Transverse colon (tissue), 4 donors: ENCODE results near the gene MORC1. TPM values are rescaled to one million over a fixed set of nuclear protein-coding genes. Genes with fewer than 3 reads are reported as not detected.

Experiments
- DNase-seq: peaks from one replicate; pipeline ENCODE4 v3.0.0-alpha.2; 2019
- H3K27ac ChIP-seq, 4 donors: fragments of 200-600 bp; sonication (generic); 2 replicates each; pipeline ENCODE4 v1.5.1; 2016 to 2018; ENCODE audit warnings: inconsistent platforms in 4 of 4
- H3K27me3 ChIP-seq: fragments of 200-600 bp; sonication (generic); 2 replicates; pipeline ENCODE4 v1.5.1; 2017; ENCODE audit warnings: inconsistent platforms
- H3K36me3 ChIP-seq, 4 donors: fragments of 200-600 bp; sonication (generic); 2 replicates each; pipeline ENCODE4 v1.5.1; 2017 to 2019; ENCODE audit warnings: inconsistent platforms in 4 of 4
- H3K4me1 ChIP-seq, 4 donors: fragments of 200-600 bp; sonication (generic); 2 replicates each; pipeline ENCODE4 v1.5.1; 2017 to 2020; ENCODE audit warnings: inconsistent platforms in 4 of 4
- H3K4me3 ChIP-seq, 4 donors: fragments of 200-600 bp; sonication (generic); 1 replicate in 1 of 4; 2 replicates in 3 of 4; pipeline versions ENCODE4 v1.5.1 to v1.6.1; 2017 to 2019; ENCODE audit warnings: inconsistent platforms in 4 of 4
- H3K9me3 ChIP-seq, 2 donors: fragments of 200-600 bp; sonication (generic); 2 replicates each; pipeline ENCODE4 v1.5.1; 2017 to 2019; ENCODE audit warnings: inconsistent platforms in 2 of 2
- CTCF ChIP-seq, 5 experiments: fragments of 200-600 bp in 3 of 5; fragments of 450-650 bp in 2 of 5; sonication (generic) in 3 of 5; IDR thresholded peaks; 1 replicate in 2 of 5; 2 replicates in 3 of 5; pipeline ENCODE4 v1.5.1; 2016 to 2017; ENCODE audit warnings: antibody characterized with exemption in 5 of 5, inconsistent platforms in 3 of 5, mild to moderate bottlenecking in 2 of 5, moderate library complexity in 1 of 5
- EP300 ChIP-seq: sonication (generic); formaldehyde crosslinking; IDR thresholded peaks from one replicate; pipeline ENCODE4 v1.6.1; 2017; ENCODE audit warnings: antibody characterized with exemption, low read depth
- POLR2A ChIP-seq: fragments of 450-650 bp; IDR thresholded peaks from one replicate; pipeline ENCODE4 v1.6.1; 2016; ENCODE audit warnings: antibody characterized with exemption, mild to moderate bottlenecking, moderate library complexity
- POLR2AphosphoS5 ChIP-seq, 3 donors: sonication (generic); formaldehyde crosslinking; IDR thresholded peaks; one replicate each; pipeline ENCODE4 v1.6.1; 2016; ENCODE audit warnings: antibody characterized with exemption in 3 of 3
- WGBS, 2 donors: methylation state at CpG; one replicate each; pipeline ENCODE4 v1.1.5; 2018; ENCODE audit warnings: low coverage in 1 of 2; 5-methylcytosine and 5-hydroxymethylcytosine counted together
- in situ Hi-C, 4 donors: fragments of 200-750 bp; cut with MboI; loops; one replicate each; pipeline versions ENCODE4 v1.15.0 to v1.15.1; 2017; ENCODE audit warnings: low sequenced_read_pairs in 3 of 4, low pct_ligation_motif_present in 1 of 4, low pct_unique_long_range_greater_than_20kb in 1 of 4
- intact Hi-C: fragments of 100-400 bp; cut with DNase I; formaldehyde crosslinking; loops from one replicate; pipeline ENCODE4 v1.15.1; 2023; ENCODE audit warnings: low total_unique reads
- total RNA-seq, 4 donors: library from RNA; depleted of rRNA; stranded (reverse); fragments of >200 nt; gene quantifications; one replicate each; pipeline ENCODE4 v1.1.0, GENCODE V29; 2016

The MORC1 gene
- total RNA-seq, 4 donors from 2014 or later, result 0.16 TPM; not detected in 3

GRCh38 chr3:108953700-108954099 is 164.2 kb downstream of the MORC1 start, which contains the start of gene GUCA1C:
Gene GUCA1C, minus strand, starts transcription at chr3:108953879. Its CDS starts 117 bp downstream, at chr3:108953762.
- Histone ChIP-seq H3K36me3 (no peaks in the 10 kb centered on the region), H3K4me1 (no peaks in the 10 kb centered on the region), H3K4me3 (no peak within 1 kb of the TSS), H3K27ac (no peak within 1 kb of the TSS), H3K9me3 (no peaks in the 10 kb centered on the region), H3K27me3 (no peaks in the 10 kb centered on the region)
- DNase-seq, result no peak
- intact Hi-C loops, result no loop called here
- 70 to 87% methylated on average over 1 of the region's 1 CpG for WGBS, 2 donors
- in situ Hi-C loops, result no loop called here
- TF ChIP-seq CTCF (IDR thresholded peaks at IDR 0.05) (no peak), POLR2AphosphoS5 (IDR thresholded peaks at IDR 0.05) (no peak), POLR2A (no peak), EP300 (no peak)

DNA sequence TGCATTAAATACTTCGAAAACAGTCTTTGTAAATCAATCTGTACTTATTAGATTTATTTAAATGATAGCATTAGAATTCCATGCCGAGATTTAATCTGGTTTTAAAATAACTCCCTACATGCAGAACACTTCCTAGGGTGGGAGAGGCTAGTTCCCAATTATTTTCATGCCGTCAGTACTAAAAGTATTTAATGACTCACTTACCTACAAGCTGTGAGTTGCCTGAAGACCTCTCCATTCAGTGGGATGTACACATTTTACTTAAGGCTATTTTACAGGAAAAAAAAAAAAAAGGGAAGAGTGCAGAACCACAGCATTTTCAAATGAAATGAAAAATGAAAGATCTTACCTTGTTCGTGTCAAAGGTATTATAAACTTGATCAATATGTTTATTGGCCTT is 164.7 kb downstream of the MORC1 start:
- no peak for TF ChIP-seq POLR2A
- no peak for TF ChIP-seq EP300
- no peak for TF ChIP-seq POLR2AphosphoS5 (IDR thresholded peaks at IDR 0.05)
- TF ChIP-seq CTCF (IDR thresholded peaks at IDR 0.05), result no peak
- H3K9me3 ChIP-seq, result no peaks in the 10 kb centered on the region
- H3K27ac ChIP-seq, result no peak overlapping the region
- H3K27me3 ChIP-seq, result no peaks in the 10 kb centered on the region
- no peaks in the 10 kb centered on the region for H3K4me1 ChIP-seq
- in situ Hi-C loops, result no loop called here
- no peak for DNase-seq
- no peak overlapping the region for H3K4me3 ChIP-seq
- H3K36me3 ChIP-seq, result no peaks in the 10 kb centered on the region
- intact Hi-C loops, result no loop called here
- WGBS, 2 donors, result 74 to 75% methylated on average over 4 of the region's 4 CpGs

DNA sequence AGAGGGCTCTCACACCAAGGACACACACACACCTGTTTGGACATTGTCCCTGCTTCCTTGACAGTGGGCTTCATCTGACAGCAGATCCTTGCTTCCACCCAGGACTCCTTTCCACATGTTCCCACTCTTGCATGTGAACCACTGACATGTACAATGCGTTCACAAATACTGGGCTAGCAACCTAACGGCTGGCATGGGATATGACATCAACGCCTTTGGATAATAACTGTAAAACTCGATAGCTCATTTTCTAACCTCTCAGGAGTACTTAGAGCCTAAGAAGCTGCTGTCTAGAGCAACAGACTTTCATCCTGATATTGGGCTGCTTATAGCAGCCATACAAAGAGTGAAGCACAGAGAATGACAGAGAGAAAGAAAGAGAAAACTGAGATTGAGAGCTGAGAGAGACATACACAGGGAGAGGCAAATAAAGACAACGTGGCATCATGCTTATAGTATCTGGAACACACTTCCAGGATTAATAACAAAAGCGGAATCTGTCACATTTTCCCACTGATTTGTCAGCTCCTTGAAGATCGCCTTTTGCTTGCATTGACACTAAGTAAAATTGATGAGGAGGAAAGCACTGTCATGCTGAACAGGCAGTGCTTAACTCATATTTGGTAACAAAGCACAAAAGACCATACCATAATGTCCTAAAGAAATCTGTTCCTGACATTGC is 166.0 kb downstream of the MORC1 start:
- Histone ChIP-seq H3K4me3 (no peak overlapping the region), H3K9me3 (no peaks in the 10 kb centered on the region), H3K4me1 (no peaks in the 10 kb centered on the region), H3K36me3 (no peaks in the 10 kb centered on the region), H3K27ac (no peak overlapping the region), H3K27me3 (no peaks in the 10 kb centered on the region)
- in situ Hi-C loops (no loop called here), intact Hi-C loops (no loop called here)
- 82 to 84% methylated on average over 4 to 7 of the region's 7 CpGs for WGBS, 2 donors
- TF ChIP-seq POLR2AphosphoS5 (IDR thresholded peaks at IDR 0.05), result no peak
- no peak for TF ChIP-seq CTCF (IDR thresholded peaks at IDR 0.05)
- no peak for TF ChIP-seq EP300
- TF ChIP-seq POLR2A, result no peak
- no peak for DNase-seq

DNA sequence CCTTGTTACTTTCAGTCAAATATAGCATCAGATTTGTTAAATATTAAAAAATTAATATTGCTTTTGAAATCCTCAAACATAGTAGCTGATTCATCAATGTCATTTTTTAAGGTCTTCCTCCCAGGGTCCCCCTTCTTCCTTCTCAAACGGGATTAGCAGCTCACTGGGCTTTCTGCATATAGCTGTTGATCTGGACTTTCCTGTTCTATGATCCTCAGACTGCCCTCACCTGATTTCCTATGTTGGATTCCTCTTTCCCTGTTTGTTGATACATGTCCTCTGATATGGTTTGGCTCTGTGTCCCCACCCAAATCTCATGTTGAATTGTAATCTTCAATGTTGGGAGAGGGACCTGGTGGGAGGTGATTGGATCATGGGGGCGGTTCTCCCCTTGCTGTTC is 170.1 kb downstream of the MORC1 start:
- Histone ChIP-seq H3K9me3 (no peaks in the 10 kb centered on the region), H3K36me3 (no peaks in the 10 kb centered on the region), H3K4me1 (no peaks in the 10 kb centered on the region), H3K4me3 (no peak overlapping the region), H3K27me3 (no peaks in the 10 kb centered on the region), H3K27ac (no peak overlapping the region)
- no peak for TF ChIP-seq EP300
- TF ChIP-seq POLR2AphosphoS5 (IDR thresholded peaks at IDR 0.05), result no peak
- TF ChIP-seq POLR2A, result no peak
- 25 to 68% methylated on average over 1 to 2 of the region's 2 CpGs for WGBS, 2 donors
- in situ Hi-C loops (no loop called here), intact Hi-C loops (no loop called here)
- no peak for DNase-seq
